NT2/D1 (cell line): ENCODE measurements around the gene DISP2.

Experiments
- YY1 ChIP-seq: IDR thresholded peaks from 2 replicates; pipeline ENCODE4 v1.6.1; 2011; ENCODE audit not compliant: insufficient read length, insufficient read depth
- ZNF274 ChIP-seq: IDR thresholded peaks from 2 replicates; pipeline ENCODE4 v1.6.1; 2011; ENCODE audit warnings: mild to moderate bottlenecking, low read depth, low read length

- TF ChIP-seq YY1 (no peak), ZNF274 (no peak)
Measured at GRCh38 chr15:40364251-40364650, 6.2 kb downstream of the DISP2 start.
